Spinal cord (tissue), 10 donors: Measurements from ENCODE around the gene HOXA6. TPM values are rescaled to one million over a fixed set of nuclear protein-coding genes. Genes with fewer than 3 reads are reported as not detected.
A peak's percentile ranks its signal among the peaks of the same experiment; 100 is the strongest.

Source experiments
- DNase-seq, 6 donors: peaks; one replicate each; pipeline versions ENCODE4 v3.0.0 to v3.0.0-alpha.2; 2013 to 2015; ENCODE audit warnings: low spot score in 6 of 6, low read depth in 4 of 6
- H3K27ac ChIP-seq: one replicate; pipeline ENCODE4 v1.5.1; 2013; ENCODE audit warnings: low read depth, low read length, control low read depth
- H3K27me3 ChIP-seq: one replicate; pipeline ENCODE4 v1.6.1; 2013; ENCODE audit warnings: low read length; ENCODE audit not compliant: control insufficient read depth, insufficient read depth
- H3K36me3 ChIP-seq: one replicate; pipeline ENCODE4 v1.6.1; 2013; ENCODE audit warnings: low read length; ENCODE audit not compliant: control insufficient read depth, insufficient read depth
- H3K4me1 ChIP-seq: one replicate; pipeline ENCODE4 v1.6.1; 2013; ENCODE audit warnings: low read length; ENCODE audit not compliant: control insufficient read depth, insufficient read depth
- H3K4me3 ChIP-seq: one replicate; pipeline ENCODE4 v1.5.1; 2013; ENCODE audit warnings: low read depth, low read length, control low read depth
- H3K9me3 ChIP-seq: one replicate; pipeline ENCODE4 v1.6.1; 2013; ENCODE audit warnings: low read length; ENCODE audit not compliant: control insufficient read depth, insufficient read depth
- WGBS: methylation state at CpG from one replicate; pipeline ENCODE4 v1.1.5; 2013; ENCODE audit warnings: missing lambda C conversion rate; ENCODE audit not compliant: insufficient coverage; 5-methylcytosine and 5-hydroxymethylcytosine counted together
- polyA plus RNA-seq, 2 donors: library from polyadenylated mRNA; unstranded; fragments of 120-200 nt; gene quantifications; one replicate each; pipeline ENCODE4 v1.2.1, GENCODE V29; 2013; ENCODE audit not compliant: insufficient read length in 2 of 2
- total RNA-seq, 2 donors: library from RNA; depleted of rRNA in 1 of 2; stranded (reverse); fragments of 120-200 nt in 1 of 2; fragments of >200 nt in 1 of 2; gene quantifications; one replicate each; pipeline versions ENCODE4 v1.2.3 to v1.2.4, GENCODE V29; 2013 to 2014
- donor health status: healthy.

The HOXA6 gene
- total and polyA plus RNA-seq, 4 donors, result 12.5 to 58.3 (median 33.9) TPM

- peak in 2 of 6 donors; percentile 85 to 89 for DNase-seq
- Histone ChIP-seq H3K27ac (peak overlapping the region; percentile 85), H3K4me1 (peaks cover 71% of the 10 kb centered on the region)
Measured at GRCh38 chr7:27179503-27180430, 32.2 kb upstream of the HOXA6 start.

GRCh38 chr7:27179030-27179429, 31.5 kb upstream of the HOXA6 start:
- 23% methylated on average over 12 of the region's 14 CpGs for WGBS
- no peaks in the 10 kb centered on the region for H3K9me3 ChIP-seq
- H3K27ac ChIP-seq, result peak overlapping the region; percentile 85
- DNase-seq, result no peak
- no peaks in the 10 kb centered on the region for H3K36me3 ChIP-seq
- peaks cover 72% of the 10 kb centered on the region for H3K4me1 ChIP-seq
- H3K27me3 ChIP-seq, result peaks cover 99% of the 10 kb centered on the region
- peak overlapping the region; percentile 38 for H3K4me3 ChIP-seq

More at GRCh38 chr7:27179503-27180430, 32.2 kb upstream of the HOXA6 start:
- Histone ChIP-seq H3K27me3 (peaks cover 99% of the 10 kb centered on the region), H3K36me3 (no peaks in the 10 kb centered on the region), H3K4me3 (peak overlapping the region; percentile 38), H3K9me3 (no peaks in the 10 kb centered on the region)
- whole genome bisulfite sequencing, result 2% methylated on average over 42 of the region's 56 CpGs

DNA sequence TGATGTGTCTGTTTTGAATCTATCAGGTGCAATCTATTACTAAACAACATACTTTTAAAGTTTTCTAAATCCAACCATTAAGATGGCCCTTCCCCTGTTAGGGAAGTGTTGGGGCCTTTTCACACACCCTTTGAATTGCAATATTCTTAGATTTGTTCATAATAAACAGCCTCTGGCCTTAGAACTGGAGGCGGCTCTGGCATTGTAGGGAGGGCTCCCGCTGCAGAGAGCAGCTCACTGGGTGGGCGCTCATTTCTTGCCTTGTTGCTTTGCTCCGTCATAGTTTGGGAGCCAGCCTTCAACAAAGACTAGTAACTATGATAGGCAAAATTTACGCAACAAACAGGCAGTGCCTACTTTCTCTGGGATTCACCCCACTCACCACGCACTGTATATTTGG, 30.8 kb upstream of the HOXA6 start:
- no peaks in the 10 kb centered on the region for H3K9me3 ChIP-seq
- WGBS, result 55% methylated on average over 3 of the region's 6 CpGs
- peaks cover 92% of the 10 kb centered on the region for H3K27me3 ChIP-seq
- no peak for DNase-seq
- H3K36me3 ChIP-seq, result no peaks in the 10 kb centered on the region
- peak overlapping the region; percentile 85 for H3K27ac ChIP-seq
- H3K4me3 ChIP-seq, result peak overlapping the region; percentile 38
- H3K4me1 ChIP-seq, result peaks cover 67% of the 10 kb centered on the region

GRCh38 chr7:27177795-27178320, 30.3 kb upstream of the HOXA6 start:
- peak overlapping the region; percentile 38 for H3K4me3 ChIP-seq
- peaks cover 65% of the 10 kb centered on the region for H3K4me1 ChIP-seq
- 79% methylated on average over 2 of the region's 5 CpGs for WGBS
- peaks cover 90% of the 10 kb centered on the region for H3K27me3 ChIP-seq
- H3K9me3 ChIP-seq, result no peaks in the 10 kb centered on the region
- no peak for DNase-seq
- peaks cover under 1% of the 10 kb centered on the region for H3K36me3 ChIP-seq
- peak overlapping the region; percentile 85 for H3K27ac ChIP-seq

- no peak for DNase-seq
- WGBS, result 65% methylated on average over 14 of the region's 22 CpGs
Measured at GRCh38 chr7:27176962-27177794, 29.6 kb upstream of the HOXA6 start.

GRCh38 chr7:27176524-27176845, 28.9 kb upstream of the HOXA6 start:
- Histone ChIP-seq H3K27me3 (peaks cover 90% of the 10 kb centered on the region), H3K36me3 (peaks cover 9% of the 10 kb centered on the region), H3K9me3 (no peaks in the 10 kb centered on the region), H3K4me1 (peaks cover 69% of the 10 kb centered on the region), H3K4me3 (peak overlapping the region; percentile 4), H3K27ac (peak overlapping the region; percentile 85)
- WGBS, result 50% methylated on average over 2 of the region's 3 CpGs
- no peak for DNase-seq

More at GRCh38 chr7:27176962-27177794, 29.6 kb upstream of the HOXA6 start:
- Histone ChIP-seq H3K27ac (peak overlapping the region; percentile 85), H3K4me1 (peaks cover 68% of the 10 kb centered on the region), H3K36me3 (peaks cover 6% of the 10 kb centered on the region), H3K27me3 (peaks cover 90% of the 10 kb centered on the region), H3K9me3 (no peaks in the 10 kb centered on the region), H3K4me3 (peak overlapping the region; percentile 38)

- Histone ChIP-seq H3K4me1 (peaks cover 72% of the 10 kb centered on the region), H3K9me3 (no peaks in the 10 kb centered on the region), H3K36me3 (peaks cover 12% of the 10 kb centered on the region), H3K27me3 (peaks cover 92% of the 10 kb centered on the region), H3K4me3 (peak overlapping the region; percentile 4), H3K27ac (peak overlapping the region; percentile 85)
- DNase-seq, result no peak
- 46% methylated on average over 39 of the region's 40 CpGs for WGBS
Measured at GRCh38 chr7:27175626-27176523, 28.3 kb upstream of the HOXA6 start.

GRCh38 chr7:27174874-27175625, 27.5 kb upstream of the HOXA6 start:
- WGBS, result 49% methylated on average over 9 of the region's 12 CpGs
- no peak for DNase-seq
- peaks cover 90% of the 10 kb centered on the region for H3K27me3 ChIP-seq
- H3K4me3 ChIP-seq, result peak overlapping the region; percentile 4
- peak overlapping the region; percentile 85 for H3K27ac ChIP-seq
- H3K9me3 ChIP-seq, result no peaks in the 10 kb centered on the region
- H3K36me3 ChIP-seq, result peaks cover 12% of the 10 kb centered on the region
- peaks cover 64% of the 10 kb centered on the region for H3K4me1 ChIP-seq
